Ovary (tissue), 10 donors: ENCODE data around the gene CCP110. TPM values are rescaled to one million over a fixed set of nuclear protein-coding genes. Genes with fewer than 3 reads are reported as not detected.

ENCODE experiments used
- DNase-seq, 5 donors: peaks; one replicate each; pipeline ENCODE4 v3.0.0-alpha.2; 2019 to 2020
- H3K27ac ChIP-seq, 2 donors: fragments of 200-600 bp; one replicate each; pipeline versions ENCODE4 v1.5.1 to v1.8.0; 2019 to 2022
- H3K27me3 ChIP-seq: fragments of 200-600 bp; one replicate; pipeline ENCODE4 v1.8.0; 2022
- H3K36me3 ChIP-seq: fragments of 200-600 bp; sonication (generic); one replicate; pipeline ENCODE4 v1.5.1; 2019
- H3K4me1 ChIP-seq: one replicate; pipeline ENCODE4 v1.8.1; 2013; ENCODE audit warnings: mild to moderate bottlenecking, moderate library complexity; ENCODE audit not compliant: insufficient read depth
- H3K4me3 ChIP-seq: fragments of 200-600 bp; sonication (generic); one replicate; pipeline ENCODE4 v1.5.1; 2017
- H3K9me3 ChIP-seq, 2 donors: fragments of 200-600 bp in 1 of 2; sonication (generic) in 1 of 2; one replicate each; pipeline versions ENCODE4 v1.5.1 to v1.8.1; 2013 to 2019; ENCODE audit warnings: mild to moderate bottlenecking in 1 of 2, moderate library complexity in 1 of 2
- CTCF ChIP-seq, 3 donors: fragments of 450-650 bp in 2 of 3; fragments of 200-600 bp in 1 of 3; IDR thresholded peaks; one replicate each; pipeline versions ENCODE4 v1.5.1 to v1.8.0; 2016 to 2022; ENCODE audit warnings: antibody characterized with exemption in 3 of 3, mild to moderate bottlenecking in 1 of 3
- EP300 ChIP-seq: sonication (generic); formaldehyde crosslinking; IDR thresholded peaks from one replicate; pipeline ENCODE4 v1.6.1; 2017; ENCODE audit warnings: antibody characterized with exemption
- POLR2A ChIP-seq: fragments of 450-650 bp; IDR thresholded peaks from one replicate; pipeline ENCODE4 v1.6.1; 2017; ENCODE audit warnings: antibody characterized with exemption, mild to moderate bottlenecking, moderate library complexity
- WGBS, 3 donors: extraction: QIAGEN DNeasy Blood & Tissue Kit in 1 of 3; methylation state at CpG; one replicate each; pipeline versions ENCODE4 v1.1.5 to v1.1.7; 2013 to 2017; 5-methylcytosine and 5-hydroxymethylcytosine counted together
- intact Hi-C, 4 donors: fragments of 100-400 bp; cut with DNase I; formaldehyde crosslinking; loops; one replicate each; pipeline versions ENCODE4 v1.11.0 to v1.15.1; 2022 to 2023
- long read RNA-seq, 3 donors: library from polyadenylated mRNA in 2 of 3; unstranded in 2 of 3; transcript quantifications; one replicate each; pipeline ENCODE4 v2.0.0 and lab custom pipeline, GENCODE V29; 2021 to 2026
- polyA plus RNA-seq, 2 donors: library from polyadenylated mRNA; stranded (reverse); fragments of 200-250 nt in 1 of 2; fragments of 350-450 nt in 1 of 2; fragmentation: Illumina TruSeq in 1 of 2; extraction: RNeasy Lipid Tissue Mini Kit (QIAGEN cat#74804) in 1 of 2; gene quantifications; one replicate each; pipeline ENCODE4 v1.2.3, GENCODE V29; 2013 to 2014
- total RNA-seq, 7 donors: library from RNA; depleted of rRNA in 2 of 7; stranded (reverse); fragments of >200 nt in 2 of 7; fragmentation: NEBNext Ultra II Directional in 3 of 7; extraction: Animal tissue kit (Norgen Biotek cat#: 25700) in 3 of 7; gene quantifications; one replicate each; pipeline versions ENCODE4 v1.1.0 to v1.2.4, GENCODE V29; 2016 to 2023
- donor health status: DM: no; HTN: no; CAD: no; lungs with moderate emphysema.
- donor health status: DM: no; HTN: no; CAD: no.
- donor health status: Bipolar disorder and iron deficiency.
- donor health status: DM: yes; HTN: yes; CAD: no.
- donor health status: DM: no; HTN: no; CAD: no.
- donor health status: DM: yes; HTN: yes; CAD: no.

The CCP110 gene
- 10 to 100 TPM; 17.1 to 22.9 (median 19.1) TPM for total RNA-seq
- 10 to 100 TPM in 1 of 2 donors, 1 to 10 TPM in 1; 7.2 to 11.9 TPM for polyA plus RNA-seq
- long read RNA-seq, donor 1, partial matches to known transcripts = 45 of 52 reads
- long read RNA-seq, donor 1, other reads (novel, unspliced or antisense) = 6 of 52 reads
- long read RNA-seq, donor 2, full-length matches to known transcripts = 3 of 11 reads
- long read RNA-seq, donor 2, partial matches to known transcripts = 8 of 11 reads
- long read RNA-seq, donor 2, other reads (novel, unspliced or antisense) = 0 of 11 reads
- long read RNA-seq, donor 3, full-length matches to known transcripts = 5 of 26 reads
- long read RNA-seq, donor 3, partial matches to known transcripts = 3 of 26 reads
- long read RNA-seq, donor 3, other reads (novel, unspliced or antisense) = 18 of 26 reads

GRCh38 chr16:19523559-19524355 is at the start of gene CCP110:
Gene CCP110, plus strand, starts transcription at chr16:19523942. Its CDS starts 3,940 bp downstream, at chr16:19527882.
- Histone ChIP-seq H3K27me3 (no peaks in the 10 kb centered on the region), H3K4me1 (peaks cover 13% of the 10 kb centered on the region), H3K36me3 (no peaks in the 10 kb centered on the region), H3K27ac (peak within 1 kb of the TSS in 1 of 2 donors; percentile 29), H3K4me3 (peak within 1 kb of the TSS; percentile 96), H3K9me3 (no peaks in the 10 kb centered on the region)
- intact Hi-C loops = no loop called here
- DNase-seq = peak; percentile 93 to 96 (median 93)
- 1% methylated on average over 51 of the region's 51 CpGs for WGBS, 3 donors
- TF ChIP-seq EP300 = no peak
- peak; percentile 55 for TF ChIP-seq POLR2A

GRCh38 chr16:19474617-19475016 is 49.1 kb upstream of the CCP110 start:
- Histone ChIP-seq H3K4me3 (no peak overlapping the region), H3K9me3 (no peaks in the 10 kb centered on the region), H3K27me3 (no peaks in the 10 kb centered on the region), H3K36me3 (no peaks in the 10 kb centered on the region), H3K27ac (no peak overlapping the region), H3K4me1 (no peaks in the 10 kb centered on the region)
- no peak for DNase-seq
- TF ChIP-seq EP300 = no peak
- no peak for TF ChIP-seq CTCF (IDR thresholded peaks at IDR 0.05)
- TF ChIP-seq POLR2A = no peak
- WGBS, 3 donors = 54 to 67% (median 57%) methylated on average over 5 of the region's 5 CpGs
- intact Hi-C loops = no loop called here

GRCh38 chr16:19478505-19478904 is 45.2 kb upstream of the CCP110 start:
- H3K4me3 ChIP-seq = no peak overlapping the region
- 83 to 92% (median 85%) methylated on average over 1 of the region's 1 CpG for WGBS, 3 donors
- intact Hi-C loops = no loop called here
- H3K27me3 ChIP-seq = no peaks in the 10 kb centered on the region
- H3K27ac ChIP-seq = no peak overlapping the region
- no peaks in the 10 kb centered on the region for H3K36me3 ChIP-seq
- TF ChIP-seq POLR2A (no peak), EP300 (no peak), CTCF (IDR thresholded peaks at IDR 0.05) (no peak)
- DNase-seq = no peak
- H3K9me3 ChIP-seq = no peaks in the 10 kb centered on the region
- H3K4me1 ChIP-seq = no peaks in the 10 kb centered on the region

GRCh38 chr16:19479302-19479721 is 44.4 kb upstream of the CCP110 start:
- intact Hi-C loops = no loop called here
- Histone ChIP-seq H3K4me3 (no peak overlapping the region), H3K9me3 (no peaks in the 10 kb centered on the region), H3K27ac (no peak overlapping the region), H3K36me3 (no peaks in the 10 kb centered on the region), H3K4me1 (no peaks in the 10 kb centered on the region), H3K27me3 (no peaks in the 10 kb centered on the region)
- TF ChIP-seq POLR2A = no peak
- no peak for TF ChIP-seq CTCF (IDR thresholded peaks at IDR 0.05)
- no peak for TF ChIP-seq EP300
- WGBS, 3 donors = 64 to 72% (median 66%) methylated on average over 3 of the region's 3 CpGs
- no peak for DNase-seq
